IPS-18a (cell line): ENCODE measurements around the gene POLR3GL.
A peak's percentile ranks its signal among the peaks of the same experiment; 100 is the strongest.
"Not testable (repeated sequence)": the region's sequence is repeated elsewhere in the genome, so short reads cannot be mapped to it uniquely, and the experiment has no call there.

Experiments
- H3K27ac ChIP-seq: one replicate; pipeline ENCODE4 v1.5.1; 2013; ENCODE audit warnings: low read length
- H3K27me3 ChIP-seq: one replicate; pipeline ENCODE4 v1.6.1; 2013; ENCODE audit warnings: mild to moderate bottlenecking, low read length; ENCODE audit not compliant: control insufficient read depth, insufficient read depth
- H3K36me3 ChIP-seq: one replicate; pipeline ENCODE4 v1.6.1; 2013; ENCODE audit warnings: low read depth, low read length; ENCODE audit not compliant: control insufficient read depth
- H3K4me1 ChIP-seq: one replicate; pipeline ENCODE4 v1.6.1; 2013; ENCODE audit warnings: low read depth, low read length; ENCODE audit not compliant: control insufficient read depth
- H3K4me3 ChIP-seq: one replicate; pipeline ENCODE4 v1.5.1; 2013; ENCODE audit warnings: low read length
- H3K9ac ChIP-seq: one replicate; pipeline ENCODE4 v1.6.1; 2013; ENCODE audit warnings: mild to moderate bottlenecking, low read length, moderate library complexity
- H3K9me3 ChIP-seq: one replicate; pipeline ENCODE4 v1.6.1; 2013; ENCODE audit warnings: low read depth, low read length; ENCODE audit not compliant: control insufficient read depth

Gene POLR3GL, protein sequence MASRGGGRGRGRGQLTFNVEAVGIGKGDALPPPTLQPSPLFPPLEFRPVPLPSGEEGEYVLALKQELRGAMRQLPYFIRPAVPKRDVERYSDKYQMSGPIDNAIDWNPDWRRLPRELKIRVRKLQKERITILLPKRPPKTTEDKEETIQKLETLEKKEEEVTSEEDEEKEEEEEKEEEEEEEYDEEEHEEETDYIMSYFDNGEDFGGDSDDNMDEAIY

DNA sequence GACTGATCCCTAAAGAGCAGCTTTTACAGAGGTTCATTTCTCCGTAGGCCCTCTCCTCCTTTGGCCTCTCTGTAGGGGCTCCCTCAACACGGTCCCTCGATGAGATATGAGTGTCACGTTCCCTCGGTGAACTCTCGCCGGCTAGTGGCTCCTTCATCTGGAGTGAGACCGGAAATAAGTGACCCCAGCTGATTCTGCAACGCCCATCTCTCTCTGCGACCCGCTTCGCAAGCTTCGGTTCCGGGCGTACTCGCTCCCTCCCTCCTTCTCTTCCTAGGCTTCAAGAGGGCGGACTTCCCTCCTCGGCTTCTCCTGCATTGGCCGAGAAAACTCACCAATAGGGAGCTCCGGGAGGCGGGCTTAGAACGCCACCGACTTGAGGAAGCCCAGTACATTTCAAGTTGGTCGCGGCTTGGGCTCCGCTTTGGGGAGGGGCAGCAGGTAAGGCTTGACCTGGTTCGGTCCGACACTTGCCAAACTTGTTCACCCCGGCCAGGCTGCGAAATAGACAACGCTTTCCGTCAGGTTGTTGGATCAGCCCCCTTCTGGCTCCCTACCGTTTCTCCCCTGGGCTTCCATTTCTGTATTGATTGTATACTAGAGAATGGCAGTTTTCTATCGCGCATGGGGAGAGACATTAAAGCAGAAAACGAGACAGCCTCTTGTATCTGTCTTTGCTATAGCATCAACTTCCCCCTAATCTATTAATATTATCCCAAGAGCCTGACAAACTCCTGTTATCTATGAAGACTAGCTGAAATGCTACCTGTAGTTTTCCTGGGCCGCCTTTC, at the start of gene POLR3GL, which contains the start of gene ANKRD34A:
Gene POLR3GL, plus strand, starts transcription at position 363 of the 791 bp plus-strand sequence. CDS start 10,176 bp downstream, outside the sequence.
Gene ANKRD34A, minus strand, starts transcription at position 248 of the 791 bp plus-strand sequence. CDS start 2,816 bp downstream, outside the sequence.
- Histone ChIP-seq H3K27ac (no peak within 1 kb of the TSS), H3K36me3 (no peaks in the 10 kb centered on the region), H3K4me1 (peaks cover 11% of the 10 kb centered on the region), H3K4me3 (peak within 1 kb of the TSS; percentile 71), H3K27me3 (peaks cover 45% of the 10 kb centered on the region), H3K9ac (peak within 1 kb of the TSS; percentile 8), H3K9me3 (no peaks in the 10 kb centered on the region)

DNA sequence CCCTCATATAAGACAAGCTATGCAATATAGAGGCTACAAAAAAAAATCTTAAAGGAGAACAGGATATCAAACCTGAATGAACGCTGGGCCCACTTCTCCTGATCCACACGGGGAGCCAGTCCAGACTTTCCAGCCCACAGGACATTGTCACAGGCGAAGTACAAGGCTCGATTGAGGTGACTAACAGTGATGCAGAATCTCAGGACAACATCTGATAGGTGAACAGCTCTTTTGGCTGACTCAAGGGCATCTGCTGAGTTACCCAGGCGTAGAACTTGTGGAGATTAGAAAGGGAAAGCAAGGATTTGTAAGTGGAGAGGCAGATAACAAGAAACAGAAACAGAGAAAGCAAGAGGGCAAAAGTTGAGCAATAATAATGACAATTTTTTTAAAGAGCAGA, 47.7 kb upstream of the POLR3GL start:
- no peaks in the 10 kb centered on the region for H3K27me3 ChIP-seq
- H3K27ac ChIP-seq, result no peak overlapping the region
- H3K4me1 ChIP-seq, result peaks cover 4% of the 10 kb centered on the region
- no peaks in the 10 kb centered on the region for H3K9me3 ChIP-seq
- no peak overlapping the region for H3K4me3 ChIP-seq
- H3K36me3 ChIP-seq, result no peaks in the 10 kb centered on the region
- H3K9ac ChIP-seq, result no peak overlapping the region

DNA sequence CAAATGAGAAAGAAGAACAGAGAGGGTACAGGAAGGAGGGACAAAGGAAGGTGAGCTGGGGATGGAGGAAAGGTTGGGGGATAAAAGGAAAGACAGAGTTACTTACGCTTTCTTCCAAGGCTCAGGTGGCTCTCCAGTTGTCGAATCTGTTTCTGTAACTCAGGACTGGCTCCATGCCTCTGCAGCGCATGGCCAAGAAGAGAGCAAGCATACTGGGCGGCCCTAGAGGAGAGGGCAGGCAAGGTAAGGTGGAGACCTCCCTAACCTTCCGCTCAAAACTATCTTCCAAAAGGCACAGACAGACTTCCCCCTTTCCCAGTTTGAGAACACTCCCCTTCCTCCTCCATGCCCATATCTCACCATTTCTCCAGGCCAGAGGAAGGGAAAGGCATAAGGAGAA, 46.9 kb upstream of the POLR3GL start:
- peak overlapping the region; percentile 81 for H3K4me3 ChIP-seq
- peaks cover 4% of the 10 kb centered on the region for H3K4me1 ChIP-seq
- H3K36me3 ChIP-seq, result no peaks in the 10 kb centered on the region
- H3K27me3 ChIP-seq, result no peaks in the 10 kb centered on the region
- H3K9ac ChIP-seq, result no peak overlapping the region
- H3K9me3 ChIP-seq, result no peaks in the 10 kb centered on the region
- no peak overlapping the region for H3K27ac ChIP-seq

DNA sequence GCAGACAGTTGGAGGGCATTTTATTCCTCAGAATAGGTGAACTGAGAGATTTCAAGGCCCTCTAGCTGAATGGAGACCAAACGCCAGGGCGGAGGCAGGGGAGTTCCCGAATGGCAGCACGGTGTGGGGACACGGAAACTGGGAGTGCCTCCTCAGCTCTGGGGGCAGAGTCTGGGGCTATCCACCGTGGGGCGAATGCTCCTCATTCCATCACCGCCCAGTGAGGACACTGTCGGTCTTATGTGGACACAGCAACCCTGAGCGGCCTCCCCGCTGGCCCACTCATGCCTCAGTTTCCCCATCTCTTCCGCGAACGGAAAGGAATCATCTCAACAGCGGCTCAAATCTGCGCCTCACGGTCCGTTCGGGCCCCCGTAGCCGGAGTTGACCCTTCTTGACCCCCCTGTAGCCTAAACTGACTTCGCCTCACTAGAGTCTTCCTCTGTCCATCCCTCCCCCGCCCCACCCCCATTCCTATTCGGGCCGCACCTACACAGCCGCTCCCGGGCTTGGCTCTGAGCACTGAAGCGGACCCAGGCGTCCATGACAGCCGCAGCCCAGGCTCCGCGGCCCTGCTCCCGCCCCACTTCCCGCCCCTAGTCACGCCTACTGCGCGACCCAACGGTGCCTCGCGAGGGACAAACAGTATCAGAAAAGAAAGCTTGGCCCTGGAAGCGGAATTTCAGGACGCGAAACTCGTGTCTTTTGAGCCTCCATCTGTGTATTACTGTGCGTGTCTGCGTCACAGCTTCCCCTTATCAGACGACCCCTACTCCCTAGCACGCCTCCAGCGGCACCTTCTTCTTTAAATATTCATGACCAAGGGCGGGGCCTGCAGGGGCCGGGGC, 46.1 kb upstream of the POLR3GL start, which contains the start of gene PEX11B:
Gene PEX11B, minus strand, starts transcription at position 574 of the 848 bp plus-strand sequence. Its CDS starts 29 bp downstream, at position 545.
- no peaks in the 10 kb centered on the region for H3K9me3 ChIP-seq
- H3K27ac ChIP-seq, result peak within 1 kb of the TSS; percentile 45
- H3K4me1 ChIP-seq, result peaks cover 4% of the 10 kb centered on the region
- no peaks in the 10 kb centered on the region for H3K27me3 ChIP-seq
- H3K36me3 ChIP-seq, result peaks cover 4% of the 10 kb centered on the region
- H3K4me3 ChIP-seq, result peak within 1 kb of the TSS; percentile 81
- H3K9ac ChIP-seq, result peak within 1 kb of the TSS; percentile 39

DNA sequence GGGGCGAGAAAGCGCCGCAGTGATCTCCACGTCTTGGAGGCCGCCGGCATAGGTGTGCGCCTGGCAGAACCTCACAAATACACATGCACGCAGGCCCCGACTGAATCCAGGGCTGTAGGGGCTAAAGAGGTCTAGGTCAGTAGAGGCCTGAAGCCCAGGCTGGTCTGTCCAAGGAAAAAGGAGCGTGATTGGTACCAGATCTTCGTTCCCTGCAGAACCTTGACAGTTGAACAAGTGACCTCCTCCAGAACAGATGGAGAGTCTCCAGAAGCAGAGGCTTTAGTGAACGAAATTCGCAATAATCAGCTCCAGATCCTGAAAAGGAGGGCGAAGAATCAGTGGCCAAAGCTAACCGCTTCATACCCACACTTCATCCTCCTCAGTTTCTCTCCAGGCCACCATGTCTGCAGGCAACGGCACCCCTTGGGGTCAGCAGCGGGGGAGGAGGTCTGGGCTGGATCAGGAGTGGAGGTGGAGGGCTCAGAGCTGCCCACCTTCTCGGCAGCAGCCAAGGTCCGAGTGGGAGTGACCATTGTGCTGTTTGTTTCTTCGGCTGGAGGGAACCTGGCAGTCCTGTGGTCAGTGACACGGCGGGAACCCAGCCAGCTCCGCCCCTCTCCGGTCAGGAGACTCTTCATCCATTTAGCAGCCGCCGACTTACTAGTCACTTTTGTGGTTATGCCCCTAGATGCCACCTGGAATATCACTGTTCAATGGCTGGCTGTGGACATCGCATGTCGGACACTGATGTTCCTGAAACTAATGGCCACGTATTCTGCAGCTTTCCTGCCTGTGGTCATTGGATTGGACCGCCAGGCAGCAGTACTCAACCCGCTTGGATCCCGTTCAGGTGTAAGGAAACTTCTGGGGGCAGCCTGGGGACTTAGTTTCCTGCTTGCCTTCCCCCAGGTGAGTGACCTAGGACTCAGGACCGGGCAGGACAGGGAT, 45.2 kb upstream of the POLR3GL start:
- Histone ChIP-seq H3K4me1 (peaks cover 4% of the 10 kb centered on the region), H3K4me3 (peak overlapping the region; percentile 81), H3K9me3 (no peaks in the 10 kb centered on the region), H3K9ac (peak overlapping the region; percentile 39), H3K27me3 (no peaks in the 10 kb centered on the region), H3K36me3 (peaks cover 11% of the 10 kb centered on the region), H3K27ac (no peak overlapping the region)

DNA sequence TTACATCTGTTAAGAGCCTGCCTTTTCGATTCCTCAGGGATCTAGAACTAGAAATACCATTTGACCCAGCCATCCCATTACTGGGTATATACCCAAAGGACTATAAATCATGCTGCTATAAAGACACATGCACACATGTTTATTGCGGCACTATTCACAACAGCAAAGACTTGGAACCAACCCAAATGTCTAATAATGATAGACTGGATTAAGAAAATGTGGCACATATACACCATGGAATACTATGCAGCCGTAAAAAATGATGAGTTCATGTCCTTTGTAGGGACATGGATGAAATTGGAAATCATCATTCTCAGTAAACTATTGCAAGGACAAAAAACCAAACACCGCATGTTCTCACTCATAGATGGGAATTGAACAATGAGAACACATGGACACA, 44.2 kb upstream of the POLR3GL start:
- not testable (repeated sequence) for H3K4me1 ChIP-seq, H3K9ac ChIP-seq, H3K27ac ChIP-seq, H3K27me3 ChIP-seq, H3K4me3 ChIP-seq, H3K9me3 ChIP-seq
- H3K36me3 ChIP-seq, result peaks cover 13% of the 10 kb centered on the region

DNA sequence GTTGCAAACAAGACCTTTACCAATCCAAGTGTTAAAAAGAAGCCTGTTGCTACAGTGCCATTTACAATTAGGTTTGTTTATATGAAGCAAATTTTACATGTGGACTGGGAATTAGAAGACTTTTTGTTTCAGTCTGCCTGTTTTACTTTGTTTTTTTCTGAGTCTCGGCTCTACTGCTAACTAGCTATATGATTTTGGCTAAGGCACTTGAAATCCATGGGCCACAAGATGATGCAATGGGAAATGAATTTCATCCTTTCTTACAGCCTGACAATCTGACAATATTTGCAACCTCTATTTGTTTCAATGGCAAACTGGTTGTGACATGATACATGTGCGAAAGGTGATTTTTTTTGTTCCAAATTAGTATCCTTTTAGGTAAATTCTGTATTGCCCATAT, 42.2 kb upstream of the POLR3GL start:
- Histone ChIP-seq H3K27me3 (no peaks in the 10 kb centered on the region), H3K4me3 (no peak overlapping the region), H3K36me3 (peaks cover 21% of the 10 kb centered on the region), H3K9me3 (no peaks in the 10 kb centered on the region), H3K27ac (no peak overlapping the region), H3K4me1 (peaks cover 4% of the 10 kb centered on the region), H3K9ac (no peak overlapping the region)

DNA sequence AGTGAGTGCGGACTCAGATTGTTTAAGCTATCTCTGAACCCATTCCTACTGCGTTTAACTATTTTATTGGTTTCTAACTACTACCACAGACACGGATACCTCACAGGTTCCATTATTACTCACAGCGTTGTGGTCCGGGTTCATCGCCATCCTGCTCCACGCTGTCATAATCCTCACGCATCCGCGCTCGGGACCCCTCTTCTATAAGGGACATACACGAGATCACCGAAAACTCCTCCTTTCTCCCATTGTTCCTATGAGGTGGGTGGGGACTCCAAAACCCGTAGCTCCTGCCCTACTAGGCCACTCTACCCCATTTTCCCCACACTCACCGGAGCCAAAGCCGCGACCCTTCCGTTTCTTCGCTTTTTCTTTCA, 37.8 kb upstream of the POLR3GL start:
- H3K27ac ChIP-seq, result peak overlapping the region; percentile 99
- peak overlapping the region; percentile 99 for H3K9ac ChIP-seq

DNA sequence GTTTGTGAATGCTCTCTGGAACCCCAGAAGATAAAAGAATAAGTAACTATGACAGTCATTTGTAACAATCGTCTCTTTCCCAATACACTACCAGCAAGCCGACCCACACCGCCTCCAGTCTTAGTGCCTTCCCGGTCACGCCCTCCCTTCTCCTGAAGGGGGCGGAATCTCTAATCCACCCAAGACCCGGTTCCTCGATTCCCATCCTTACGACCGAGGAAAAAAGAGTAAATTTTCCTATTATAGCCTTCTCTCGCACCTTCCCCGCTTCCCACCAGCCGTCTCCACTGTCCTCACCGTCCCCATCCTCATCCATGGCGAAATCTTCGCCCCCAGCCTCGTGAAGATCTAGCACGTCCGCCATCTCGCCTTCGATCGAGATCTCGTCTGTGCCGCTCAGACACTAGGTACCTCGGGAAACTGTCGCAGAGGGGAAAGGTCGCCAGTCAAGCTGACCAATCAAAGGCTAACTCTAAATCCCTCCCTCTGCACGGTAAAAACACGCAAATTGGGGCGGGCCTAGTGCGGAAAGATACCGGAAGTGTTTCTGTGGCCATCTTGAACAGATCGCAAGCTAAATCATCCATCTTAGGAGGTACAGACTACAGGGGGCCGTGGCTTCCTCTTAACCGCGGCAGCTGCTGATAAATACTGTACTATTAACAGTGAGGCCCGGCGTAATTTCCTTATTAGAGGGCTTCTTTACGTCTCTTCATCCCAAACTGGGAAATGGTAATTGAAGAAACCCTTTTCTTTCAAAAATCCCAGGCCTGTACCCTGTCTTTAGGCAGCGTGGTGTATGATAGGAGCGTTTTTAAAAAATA, 37.2 kb upstream of the POLR3GL start, which contains the start of gene RBM8A:
Gene RBM8A, minus strand, starts transcription at position 422 of the 824 bp plus-strand sequence. Its CDS starts 58 bp downstream, at position 364.
- Histone ChIP-seq H3K36me3 (peaks cover 21% of the 10 kb centered on the region), H3K27me3 (no peaks in the 10 kb centered on the region), H3K27ac (peak within 1 kb of the TSS; percentile 99), H3K4me1 (no peaks in the 10 kb centered on the region), H3K4me3 (peak within 1 kb of the TSS; percentile 94), H3K9ac (peak within 1 kb of the TSS; percentile 99), H3K9me3 (no peaks in the 10 kb centered on the region)

More for the DNA sequence above, 37.8 kb upstream of the POLR3GL start:
- peaks cover 21% of the 10 kb centered on the region for H3K36me3 ChIP-seq
- peak overlapping the region; percentile 94 for H3K4me3 ChIP-seq
- no peaks in the 10 kb centered on the region for H3K27me3 ChIP-seq
- no peaks in the 10 kb centered on the region for H3K9me3 ChIP-seq
- H3K4me1 ChIP-seq, result no peaks in the 10 kb centered on the region
